Fibroblast of lung (primary cell): Measurements from ENCODE around the gene RUNX2.

ENCODE experiments used
- CTCF ChIP-seq, 2 donors: IDR thresholded peaks in 1 of 2; conservative IDR thresholded peaks in 1 of 2; 1 replicate in 1 of 2; 2 replicates in 1 of 2; pipeline ENCODE4 v1.5.1; 2011 to 2012; ENCODE audit warnings: low read length in 2 of 2, control low read depth in 1 of 2, inconsistent platforms in 1 of 2, low read depth in 1 of 2, mild to moderate bottlenecking in 1 of 2
- EZH2 ChIP-seq: IDR thresholded peaks from 2 replicates; pipeline ENCODE4 v1.5.1; 2012; ENCODE audit warnings: low read length, control low read depth, mild to moderate bottlenecking; ENCODE audit errors: missing control alignments

GRCh38 chr6:45566882-45567281, 238.8 kb downstream of the RUNX2 start:
- no peak for TF ChIP-seq CTCF (conservative IDR thresholded peaks at IDR 0.05 in 1 of 2, IDR thresholded peaks at IDR 0.05 in 1 of 2; ENCODE audit: low read depth in 1 of 2, low read length in 2 of 2)
- no peak for TF ChIP-seq EZH2
